ENCODE measurements around the gene SLC2A11. TPM values are rescaled to one million over a fixed set of nuclear protein-coding genes. Genes with fewer than 3 reads are reported as not detected.
"Not testable (repeated sequence)": the region's sequence is repeated elsewhere in the genome, so short reads cannot be mapped to it uniquely, and the experiment has no call there.

The SLC2A11 gene
- total RNA-seq, 1 donor from 2014 or later, result 9.2 TPM

DNA sequence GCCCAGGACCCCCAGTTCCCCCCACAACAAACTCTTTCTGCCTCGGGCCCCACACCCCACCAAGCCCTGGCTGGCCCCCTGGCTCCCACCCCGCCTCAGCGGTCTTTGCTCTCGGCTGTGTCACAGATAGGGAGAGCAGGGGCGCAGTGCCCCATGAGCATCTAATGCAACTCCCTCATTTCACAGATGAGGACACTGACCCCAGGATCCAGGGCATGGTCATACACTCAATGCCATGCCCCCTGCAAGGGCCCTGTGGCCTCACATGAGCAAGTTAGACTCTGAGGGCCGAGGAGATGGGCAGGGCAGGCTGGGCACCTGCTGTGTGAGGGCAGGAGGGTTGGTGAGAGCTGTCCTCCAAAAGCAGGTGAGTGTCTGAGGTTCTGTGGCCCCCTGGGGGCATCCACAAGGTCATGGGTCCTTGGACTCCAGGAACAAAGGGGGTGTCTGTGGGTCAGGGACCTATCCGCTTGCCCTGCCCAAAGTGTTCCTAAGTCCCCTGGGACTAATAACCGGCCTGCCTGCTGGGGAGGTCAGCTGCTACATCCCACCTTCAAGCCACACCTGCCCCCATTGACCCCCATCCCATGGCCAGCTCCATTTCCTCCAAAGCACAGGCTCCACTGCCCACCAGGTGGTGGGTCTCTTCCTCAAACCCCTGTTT, 39.0 kb downstream of the SLC2A11 start:
- TF ChIP-seq, protein P1, sequence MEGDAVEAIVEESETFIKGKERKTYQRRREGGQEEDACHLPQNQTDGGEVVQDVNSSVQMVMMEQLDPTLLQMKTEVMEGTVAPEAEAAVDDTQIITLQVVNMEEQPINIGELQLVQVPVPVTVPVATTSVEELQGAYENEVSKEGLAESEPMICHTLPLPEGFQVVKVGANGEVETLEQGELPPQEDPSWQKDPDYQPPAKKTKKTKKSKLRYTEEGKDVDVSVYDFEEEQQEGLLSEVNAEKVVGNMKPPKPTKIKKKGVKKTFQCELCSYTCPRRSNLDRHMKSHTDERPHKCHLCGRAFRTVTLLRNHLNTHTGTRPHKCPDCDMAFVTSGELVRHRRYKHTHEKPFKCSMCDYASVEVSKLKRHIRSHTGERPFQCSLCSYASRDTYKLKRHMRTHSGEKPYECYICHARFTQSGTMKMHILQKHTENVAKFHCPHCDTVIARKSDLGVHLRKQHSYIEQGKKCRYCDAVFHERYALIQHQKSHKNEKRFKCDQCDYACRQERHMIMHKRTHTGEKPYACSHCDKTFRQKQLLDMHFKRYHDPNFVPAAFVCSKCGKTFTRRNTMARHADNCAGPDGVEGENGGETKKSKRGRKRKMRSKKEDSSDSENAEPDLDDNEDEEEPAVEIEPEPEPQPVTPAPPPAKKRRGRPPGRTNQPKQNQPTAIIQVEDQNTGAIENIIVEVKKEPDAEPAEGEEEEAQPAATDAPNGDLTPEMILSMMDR (IDR thresholded peaks at IDR 0.05; ENCODE audit: unreplicated experiment), result no peak
- Mint-ChIP-seq H3K9me3 (ENCODE audit: unreplicated experiment) (no peaks in the 10 kb centered on the region), H3K36me3 (ENCODE audit: low read depth, unreplicated experiment) (peaks cover 10% of the 10 kb centered on the region), H3K27me3 (ENCODE audit: unreplicated experiment) (peaks cover 10% of the 10 kb centered on the region), H3K27ac (ENCODE audit: unreplicated experiment) (no peak overlapping the region), H3K4me1 (ENCODE audit: unreplicated experiment) (peaks cover 5% of the 10 kb centered on the region), H3K4me3 (ENCODE audit: unreplicated experiment) (no peak overlapping the region)
- DNase-seq (ENCODE audit: low spot score), result no peak

DNA sequence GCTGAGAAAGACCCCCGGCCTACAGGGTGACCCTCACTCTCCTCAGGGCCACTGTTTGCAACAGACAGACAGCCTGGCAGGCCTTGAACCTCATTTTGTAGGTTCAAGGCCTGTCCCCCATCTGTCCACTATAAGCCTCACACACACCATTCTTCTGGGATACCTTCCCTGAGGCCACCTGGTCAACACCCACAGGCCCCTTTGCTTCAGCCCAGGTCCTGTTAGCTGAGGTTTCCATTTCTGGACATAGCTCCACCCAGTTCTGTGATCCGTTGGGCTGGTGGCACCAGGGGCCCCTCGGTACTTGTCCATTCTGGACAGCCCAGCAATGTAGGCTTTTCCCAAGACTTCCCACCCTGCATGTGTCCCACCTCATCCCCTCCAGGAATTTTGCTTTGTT, 39.6 kb downstream of the SLC2A11 start:
- H3K4me1 Mint-ChIP-seq (ENCODE audit: unreplicated experiment), result peaks cover 5% of the 10 kb centered on the region
- peaks cover 10% of the 10 kb centered on the region for H3K36me3 Mint-ChIP-seq (ENCODE audit: low read depth, unreplicated experiment)
- DNase-seq (ENCODE audit: low spot score), result no peak
- no peak overlapping the region for H3K4me3 Mint-ChIP-seq (ENCODE audit: unreplicated experiment)
- no peak overlapping the region for H3K27ac Mint-ChIP-seq (ENCODE audit: unreplicated experiment)
- no peaks in the 10 kb centered on the region for H3K9me3 Mint-ChIP-seq (ENCODE audit: unreplicated experiment)
- TF ChIP-seq, protein P1 (IDR thresholded peaks at IDR 0.05; ENCODE audit: unreplicated experiment), result no peak
- H3K27me3 Mint-ChIP-seq (ENCODE audit: unreplicated experiment), result peaks cover 12% of the 10 kb centered on the region

DNA sequence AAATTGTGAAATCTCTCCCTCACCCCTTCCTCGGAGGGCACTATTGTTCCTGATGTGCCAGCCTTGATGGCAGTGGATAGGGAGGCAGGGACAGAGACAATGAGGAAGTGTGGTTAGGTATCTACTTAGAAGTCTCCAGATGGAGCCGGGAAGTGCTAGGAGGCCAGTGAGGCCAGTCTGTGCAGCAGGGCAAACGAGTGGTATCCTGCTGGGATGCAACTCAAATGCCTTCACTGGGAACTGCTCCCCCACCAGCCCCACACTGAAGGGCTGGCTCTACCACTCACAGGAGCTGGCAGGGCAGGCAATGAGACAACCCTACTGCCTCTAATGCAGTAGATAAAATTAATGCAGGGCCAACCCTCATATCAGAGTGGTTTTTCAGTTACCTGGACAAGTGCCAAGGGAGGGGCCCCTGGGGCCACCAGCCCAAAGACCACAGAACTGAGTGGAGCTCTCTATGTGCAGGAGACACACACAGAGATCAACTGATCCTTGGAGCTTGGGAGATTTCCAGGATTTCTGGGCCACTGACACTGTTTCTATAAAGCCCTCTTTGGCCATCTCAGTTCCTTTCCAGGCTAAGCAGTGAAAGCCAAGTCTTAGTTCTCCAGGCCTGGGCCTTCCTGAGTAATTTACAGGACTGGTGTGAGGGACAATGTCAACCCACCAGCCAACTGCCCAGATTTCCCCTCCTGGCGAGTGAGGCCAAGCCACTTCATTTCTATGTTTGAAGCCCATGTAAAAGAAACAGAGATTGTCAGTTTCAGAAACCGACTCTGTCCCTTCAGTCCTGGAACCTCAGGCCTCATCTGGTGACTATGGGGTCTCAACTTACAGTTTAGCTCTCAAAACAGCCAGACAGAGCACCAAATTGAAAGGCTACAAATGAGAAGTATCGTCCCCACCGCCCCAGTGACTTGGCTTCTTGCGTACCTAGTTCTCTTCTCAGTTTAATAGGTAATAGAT, 40.6 kb downstream of the SLC2A11 start:
- TF ChIP-seq, protein P1 (IDR thresholded peaks at IDR 0.05; ENCODE audit: unreplicated experiment), result no peak
- no peak overlapping the region for H3K4me3 Mint-ChIP-seq (ENCODE audit: unreplicated experiment)
- DNase-seq (ENCODE audit: low spot score), result no peak
- peaks cover 5% of the 10 kb centered on the region for H3K4me1 Mint-ChIP-seq (ENCODE audit: unreplicated experiment)
- H3K27me3 Mint-ChIP-seq (ENCODE audit: unreplicated experiment), result peaks cover 8% of the 10 kb centered on the region
- no peak overlapping the region for H3K27ac Mint-ChIP-seq (ENCODE audit: unreplicated experiment)
- H3K9me3 Mint-ChIP-seq (ENCODE audit: unreplicated experiment), result no peaks in the 10 kb centered on the region
- peaks cover 10% of the 10 kb centered on the region for H3K36me3 Mint-ChIP-seq (ENCODE audit: low read depth, unreplicated experiment)

DNA sequence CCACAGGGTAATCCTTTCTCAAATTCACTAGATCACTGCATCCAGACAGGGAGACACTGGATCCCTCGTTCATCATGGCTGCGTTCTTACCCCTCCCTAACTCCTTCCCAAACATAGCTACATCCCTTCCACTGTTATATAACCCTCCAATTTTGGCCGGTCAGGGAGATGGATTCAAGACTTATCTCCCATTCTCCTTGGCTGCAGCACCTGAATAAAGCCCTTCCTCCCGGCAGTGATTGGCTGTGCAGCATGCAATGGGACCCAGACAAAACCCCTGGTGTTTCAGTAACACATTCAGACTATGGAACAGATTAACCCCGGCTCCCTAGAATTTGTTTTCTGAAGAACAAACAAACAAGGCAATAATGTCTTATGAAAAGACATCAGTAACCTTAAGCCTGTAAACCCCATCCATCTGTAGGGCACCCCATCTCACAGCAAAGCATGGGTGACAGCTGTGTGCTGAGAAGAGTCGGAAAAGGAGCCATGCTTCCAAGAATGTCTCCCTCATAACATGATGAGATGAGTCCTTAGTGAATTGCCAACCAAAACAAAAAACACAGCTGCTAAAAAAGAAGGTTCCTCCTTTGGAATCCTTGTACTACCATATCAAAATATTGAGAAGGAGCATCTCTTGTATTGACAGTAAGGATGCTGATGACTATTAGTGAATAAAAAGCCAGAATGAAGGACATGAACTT, 41.5 kb downstream of the SLC2A11 start:
- H3K36me3 Mint-ChIP-seq (ENCODE audit: low read depth, unreplicated experiment), result peaks cover 10% of the 10 kb centered on the region
- peaks cover 9% of the 10 kb centered on the region for H3K27me3 Mint-ChIP-seq (ENCODE audit: unreplicated experiment)
- H3K9me3 Mint-ChIP-seq (ENCODE audit: unreplicated experiment), result no peaks in the 10 kb centered on the region
- TF ChIP-seq, protein P1 (IDR thresholded peaks at IDR 0.05; ENCODE audit: unreplicated experiment), result no peak
- H3K4me3 Mint-ChIP-seq (ENCODE audit: unreplicated experiment), result no peak overlapping the region
- no peak overlapping the region for H3K27ac Mint-ChIP-seq (ENCODE audit: unreplicated experiment)
- DNase-seq (ENCODE audit: low spot score), result no peak
- H3K4me1 Mint-ChIP-seq (ENCODE audit: unreplicated experiment), result peaks cover 5% of the 10 kb centered on the region

DNA sequence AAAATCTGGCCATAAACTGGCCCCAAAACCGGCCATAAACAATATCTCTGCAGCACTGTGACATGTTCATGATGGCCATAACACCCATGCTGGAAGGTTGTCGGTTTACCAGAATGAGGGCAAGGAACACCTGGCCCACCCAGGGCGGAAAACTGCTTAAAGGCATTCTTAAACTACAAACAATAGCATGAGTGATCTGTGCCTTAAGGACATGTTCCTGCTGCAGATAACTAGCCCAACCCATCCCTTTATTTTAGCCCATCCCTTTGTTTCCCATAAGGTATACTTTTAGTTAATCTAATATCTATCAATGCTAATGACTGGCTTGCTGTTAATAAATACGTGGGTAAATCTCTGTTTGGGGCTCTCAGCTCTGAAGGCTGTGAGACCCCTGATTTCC, 42.6 kb downstream of the SLC2A11 start:
- not testable (repeated sequence) for DNase-seq (ENCODE audit: low spot score); H3K4me1 Mint-ChIP-seq (ENCODE audit: unreplicated experiment); H3K4me3 Mint-ChIP-seq (ENCODE audit: unreplicated experiment); H3K27ac Mint-ChIP-seq (ENCODE audit: unreplicated experiment); H3K9me3 Mint-ChIP-seq (ENCODE audit: unreplicated experiment)
- H3K36me3 Mint-ChIP-seq (ENCODE audit: low read depth, unreplicated experiment), result peaks cover 10% of the 10 kb centered on the region
- peaks cover 10% of the 10 kb centered on the region for H3K27me3 Mint-ChIP-seq (ENCODE audit: unreplicated experiment)
